ENCODE measurements around the gene MTMR12.

GRCh38 chr5:32270178-32270577 lies 42.6 kb downstream of the MTMR12 start:
- TF ChIP-seq RAD21 (IDR thresholded peaks at IDR 0.05; ENCODE audit: low read depth) (no peak), TEAD4 (IDR thresholded peaks at IDR 0.05) (no peak), EP300 (IDR thresholded peaks at IDR 0.05; ENCODE audit: borderline replicate concordance) (no peak), REST (IDR thresholded peaks at IDR 0.05; ENCODE audit: low read depth) (no peak), NFIC (IDR thresholded peaks at IDR 0.05) (no peak), TAF1 (IDR thresholded peaks at IDR 0.05; ENCODE audit: low read depth) (no peak), ZBTB7A (IDR thresholded peaks at IDR 0.05; ENCODE audit: low read depth) (no peak), CREB1 (IDR thresholded peaks at IDR 0.05; ENCODE audit: low read depth) (no peak)

Measured in Ishikawa (cell line).